GM23338 (cell line): ENCODE results near the gene USP37. TPM values are rescaled to one million over a fixed set of nuclear protein-coding genes. Genes with fewer than 3 reads are reported as not detected.

Experiments used
- ATAC-seq: fragments of 200-7000 bp; cut with Tn5 transposase; 3 replicates; pipeline ENCODE4 v1.9.1; 2020
- DNase-seq: peaks from one replicate; pipeline ENCODE4 v3.0.0-alpha.2; 2015; ENCODE audit warnings: low spot score
- H2AFZ ChIP-seq: fragments of 200-600 bp; sonication (generic); 2 replicates; pipeline ENCODE4 v1.8.0; 2016; ENCODE audit warnings: antibody characterized with exemption, mild to moderate bottlenecking, moderate library complexity
- H3F3A ChIP-seq: fragments of 200-600 bp; sonication (generic); replicated peaks from 2 replicates; pipeline ENCODE4 v1.8.0; 2017; ENCODE audit warnings: antibody characterized with exemption, mixed run types, low read depth
- H3K27ac ChIP-seq: fragments of 200-600 bp; sonication (generic); 2 replicates; pipeline ENCODE4 v1.6.1; 2016; ENCODE audit warnings: low read depth
- H3K27me3 ChIP-seq: fragments of 200-600 bp; sonication (generic); 2 replicates; pipeline ENCODE4 v1.8.0; 2016; ENCODE audit warnings: mild to moderate bottlenecking, mixed run types, moderate library complexity; ENCODE audit not compliant: insufficient read depth
- H3K36me3 ChIP-seq: fragments of 200-600 bp; sonication (generic); 2 replicates; pipeline ENCODE4 v1.8.0; 2016; ENCODE audit warnings: mild to moderate bottlenecking; ENCODE audit not compliant: insufficient read depth
- H3K4me1 ChIP-seq: fragments of 200-600 bp; sonication (generic); 2 replicates; pipeline ENCODE4 v1.8.0; 2016; ENCODE audit warnings: mild to moderate bottlenecking, moderate library complexity; ENCODE audit not compliant: insufficient read depth
- H3K4me2 ChIP-seq: fragments of 200-600 bp; sonication (generic); 2 replicates; pipeline ENCODE4 v1.7.1; 2017; ENCODE audit warnings: mixed run types
- H3K4me3 ChIP-seq: fragments of 200-600 bp; sonication (generic); 2 replicates; pipeline ENCODE4 v1.6.1; 2016; ENCODE audit warnings: mixed run types
- H3K79me2 ChIP-seq: fragments of 200-600 bp; sonication (generic); replicated peaks from 2 replicates; pipeline ENCODE4 v1.8.0; 2017; ENCODE audit warnings: mild to moderate bottlenecking; ENCODE audit not compliant: insufficient read depth
- H3K9me2 ChIP-seq: fragments of 200-600 bp; sonication (generic); 2 replicates; pipeline ENCODE4 v1.8.0; 2017; ENCODE audit not compliant: insufficient read depth
- H4K20me1 ChIP-seq: fragments of 200-600 bp; sonication (generic); replicated peaks from 2 replicates; pipeline ENCODE4 v1.8.0; 2017; ENCODE audit warnings: mild to moderate bottlenecking; ENCODE audit not compliant: insufficient read depth
- H3K27ac Mint-ChIP-seq: 2 replicates; pipeline ENCODE4 v1.8.0; 2020; ENCODE audit warnings: inconsistent platforms, mild to moderate bottlenecking, moderate library complexity, mixed read lengths
- H3K27me3 Mint-ChIP-seq: 3 replicates; pipeline ENCODE4 v1.8.0; 2022; ENCODE audit warnings: low read depth, mild to moderate bottlenecking, moderate library complexity, mixed read lengths, inconsistent platforms; ENCODE audit not compliant: insufficient read depth, poor library complexity
- H3K36me3 Mint-ChIP-seq: 3 replicates; pipeline ENCODE4 v1.8.0; 2021; ENCODE audit warnings: low read depth, mild to moderate bottlenecking, inconsistent platforms, moderate library complexity, mixed read lengths
- H3K4me1 Mint-ChIP-seq: 3 replicates; pipeline ENCODE4 v1.8.0; 2020; ENCODE audit warnings: mild to moderate bottlenecking, inconsistent platforms, mixed read lengths
- H3K4me3 Mint-ChIP-seq: 3 replicates; pipeline ENCODE4 v1.8.0; 2021; ENCODE audit warnings: moderate library complexity, mild to moderate bottlenecking, inconsistent platforms, mixed read lengths
- H3K9me3 Mint-ChIP-seq: 3 replicates; pipeline ENCODE4 v1.8.0; 2020; ENCODE audit warnings: moderate library complexity, mild to moderate bottlenecking, inconsistent platforms, mixed read lengths
- CREB1 ChIP-seq: fragments of 250-450 bp; sonication (Bioruptor Pico); IDR thresholded peaks from 2 replicates; pipeline ENCODE4 v1.5.0; 2020; ENCODE audit warnings: low read depth, mild to moderate bottlenecking, moderate library complexity
- ETS1 ChIP-seq: IDR thresholded peaks from 2 replicates; pipeline ENCODE4 v1.6.1; 2016; ENCODE audit warnings: antibody characterized with exemption
- EZH2 ChIP-seq: fragments of 200-600 bp; sonication (generic); IDR thresholded peaks from one replicate; pipeline ENCODE4 v1.8.0; 2017; ENCODE audit warnings: antibody characterized with exemption, mild to moderate bottlenecking, low read depth; ENCODE audit not compliant: unreplicated experiment
- EZH2phosphoT487 ChIP-seq: fragments of 200-600 bp; sonication (generic); IDR thresholded peaks from one replicate; pipeline ENCODE4 v1.8.1; 2018; ENCODE audit warnings: antibody characterized with exemption; ENCODE audit not compliant: unreplicated experiment
- JUNB ChIP-seq: IDR thresholded peaks from one replicate; pipeline ENCODE4 v1.6.1; 2016; ENCODE audit warnings: antibody characterized with exemption; ENCODE audit not compliant: unreplicated experiment
- NANOG ChIP-seq: IDR thresholded peaks from 2 replicates; pipeline ENCODE4 v1.6.1; 2016; ENCODE audit warnings: antibody characterized with exemption, borderline replicate concordance
- STAT1 ChIP-seq: IDR thresholded peaks from one replicate; pipeline ENCODE4 v1.6.1; 2016; ENCODE audit warnings: antibody characterized with exemption; ENCODE audit not compliant: unreplicated experiment
- ZNF331 ChIP-seq: fragments of 250-450 bp; sonication (Bioruptor Pico); IDR thresholded peaks from 2 replicates; pipeline ENCODE4 v1.5.0; 2020; ENCODE audit warnings: low read depth, mild to moderate bottlenecking, moderate library complexity
- ZNF462 ChIP-seq: fragments of 250-450 bp; sonication (Bioruptor Pico); IDR thresholded peaks from 2 replicates; pipeline ENCODE4 v1.5.0; 2020; ENCODE audit warnings: mild to moderate bottlenecking, moderate library complexity
- polyA plus RNA-seq: library from polyadenylated mRNA; unstranded; fragments of >200 nt; fragmentation: Nextera tagmentation; extraction: Ambion mirVana; gene quantifications from 2 replicates; pipeline ENCODE4 v1.2.1, GENCODE V29; 2016
- total RNA-seq: library from RNA; depleted of rRNA; stranded (reverse); fragments of >200 nt; shearing (Covaris generic); gene quantifications from 2 replicates; pipeline ENCODE4 v1.2.3, GENCODE V29; 2014

The USP37 gene
- total and polyA plus RNA-seq, 2 experiments from 2014 or later = 8.2 to 21.0 TPM

GRCh38 chr2:218447072-218447471 lies 121.1 kb downstream of the USP37 start (continued):
- no peak for TF ChIP-seq ZNF462 (CRISPR knock-in tag)

- Mint-ChIP-seq H3K4me1 (peaks cover 7% of the 10 kb centered on the region; the same call in 2 of the 3 replicates), H3K27me3 (peaks cover 2% of the 10 kb centered on the region), H3K27ac (no peak overlapping the region), H3K36me3 (peaks cover 18% of the 10 kb centered on the region), H3K4me3 (no peak overlapping the region), H3K9me3 (no peaks in the 10 kb centered on the region)
- DNase-seq (no peak), ATAC-seq (no peak)
- Histone ChIP-seq H3K79me2 (no peaks in the 10 kb centered on the region), H3K9me2 (no peaks in the 10 kb centered on the region), H3K4me3 (no peak overlapping the region), H3K36me3 (no peaks in the 10 kb centered on the region; the same call in none of the 2 replicates), H4K20me1 (no peaks in the 10 kb centered on the region; the same call in 1 of the 2 replicates), H2AFZ (no peak overlapping the region), H3K4me2 (no peak overlapping the region), H3K27ac (peak overlapping the region; percentile 32; the same call in 1 of the 2 replicates), H3F3A (no peaks in the 10 kb centered on the region), H3K27me3 (no peaks in the 10 kb centered on the region), H3K4me1 (0 out of 2 replicates have a peak, but pooled peaks cover 6% of the 10 kb centered on the region)
- no peak for TF ChIP-seq ZNF462 (CRISPR knock-in tag)
- TF ChIP-seq NANOG = no peak
- no peak for TF ChIP-seq EZH2
- TF ChIP-seq EZH2phosphoT487 = no peak
- TF ChIP-seq STAT1 = no peak
- TF ChIP-seq CREB1 (CRISPR knock-in tag) = no peak
- TF ChIP-seq ZNF331 (CRISPR knock-in tag) = no peak
- TF ChIP-seq JUNB = no peak
- no peak for TF ChIP-seq ETS1
Measured at GRCh38 chr2:218446547-218446946, 121.6 kb downstream of the USP37 start.
